ENCODE measurements around the gene ARPIN.

DNA sequence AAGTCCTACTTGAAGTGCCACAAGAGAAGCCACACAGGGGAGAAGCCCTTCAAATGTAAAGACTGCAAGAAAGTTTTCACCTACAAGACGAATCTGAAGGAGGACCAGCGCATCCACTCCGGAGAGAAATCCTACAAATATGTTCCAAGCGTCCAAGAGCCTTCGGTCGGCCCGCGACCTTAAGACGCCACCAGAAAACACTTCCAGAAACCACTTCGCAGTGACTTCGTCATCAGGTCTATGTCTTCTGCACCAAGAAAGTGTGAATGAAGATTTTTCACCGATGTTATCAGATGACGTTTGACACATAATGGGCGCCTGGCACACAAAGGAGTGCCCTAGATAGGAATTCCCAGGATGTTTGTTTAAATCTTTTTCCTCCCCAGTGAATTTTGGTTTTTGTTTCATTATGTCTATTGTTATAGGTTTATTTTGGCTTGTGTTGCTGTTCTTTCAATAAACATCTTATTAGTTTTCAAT, 24.1 kb upstream of the ARPIN start:
- TF ChIP-seq CTCF (IDR thresholded peaks at IDR 0.05; ENCODE audit: low read depth, low read length, poor library complexity, severe bottlenecking) (no peak), EZH2phosphoT487 (IDR thresholded peaks at IDR 0.05; ENCODE audit: borderline replicate concordance, low read length) (no peak)
